Sigmoid colon (tissue), 7 donors: ENCODE data around the gene POLR3K. TPM values are rescaled to one million over a fixed set of nuclear protein-coding genes. Genes with fewer than 3 reads are reported as not detected.

Experiments used
- DNase-seq: peaks from one replicate; pipeline ENCODE4 v3.0.0-alpha.2; 2019
- H3K27ac ChIP-seq, 4 donors: fragments of 200-600 bp; sonication (generic); one replicate each; pipeline ENCODE4 v1.5.1; 2016 to 2019; ENCODE audit warnings: mild to moderate bottlenecking in 1 of 4
- H3K27me3 ChIP-seq, 3 donors: fragments of 200-600 bp; sonication (generic); one replicate each; pipeline ENCODE4 v1.5.1; 2019; ENCODE audit warnings: mild to moderate bottlenecking in 1 of 3
- H3K36me3 ChIP-seq, 4 donors: fragments of 200-600 bp; sonication (generic); one replicate each; pipeline ENCODE4 v1.5.1; 2016 to 2019
- H3K4me1 ChIP-seq, 4 donors: fragments of 200-600 bp; sonication (generic); one replicate each; pipeline ENCODE4 v1.5.1; 2017 to 2019
- H3K4me3 ChIP-seq, 4 donors: fragments of 200-600 bp; sonication (generic); one replicate each; pipeline ENCODE4 v1.5.1; 2017 to 2019; ENCODE audit warnings: mild to moderate bottlenecking in 2 of 4, moderate library complexity in 1 of 4
- H3K9me3 ChIP-seq, 4 donors: fragments of 200-600 bp in 3 of 4; sonication (generic) in 3 of 4; one replicate each; pipeline versions ENCODE4 v1.5.1 to v1.6.1; 2013 to 2019
- CTCF ChIP-seq, 4 experiments: fragments of 450-650 bp in 3 of 4; fragments of 200-600 bp in 1 of 4; IDR thresholded peaks; one replicate each; pipeline ENCODE4 v1.5.1; 2016 to 2019; ENCODE audit warnings: antibody characterized with exemption in 4 of 4, mild to moderate bottlenecking in 3 of 4, moderate library complexity in 2 of 4
- EP300 ChIP-seq, 4 donors: sonication (generic); formaldehyde crosslinking; IDR thresholded peaks; one replicate each; pipeline ENCODE4 v1.6.1; 2017; ENCODE audit warnings: antibody characterized with exemption in 4 of 4
- POLR2A ChIP-seq, 2 donors: fragments of 450-650 bp; IDR thresholded peaks; one replicate each; pipeline ENCODE4 v1.6.1; 2016; ENCODE audit warnings: antibody characterized with exemption in 2 of 2, mild to moderate bottlenecking in 2 of 2, moderate library complexity in 2 of 2
- POLR2AphosphoS5 ChIP-seq, 4 donors: sonication (generic); formaldehyde crosslinking; IDR thresholded peaks; one replicate each; pipeline ENCODE4 v1.6.1; 2017; ENCODE audit warnings: antibody characterized with exemption in 4 of 4
- WGBS, 2 donors: extraction: QIAGEN DNeasy Blood & Tissue Kit; methylation state at CpG; one replicate each; pipeline ENCODE4 v1.1.7; 2013; 5-methylcytosine and 5-hydroxymethylcytosine counted together
- intact Hi-C: fragments of 100-400 bp; cut with DNase I; formaldehyde crosslinking; loops from one replicate; pipeline ENCODE4 v1.15.1; 2023
- polyA plus RNA-seq, 3 donors: library from polyadenylated mRNA; stranded (reverse); fragments of 200-250 nt; gene quantifications; one replicate each; pipeline ENCODE4 v1.2.3, GENCODE V29; 2013
- total RNA-seq, 4 donors: library from RNA; depleted of rRNA; stranded (reverse); fragments of >200 nt; gene quantifications; one replicate each; pipeline ENCODE4 v1.1.0, GENCODE V29; 2016
- donor health status: healthy with polysubstance abuse.
- donor health status: Bipolar disorder and iron deficiency.
- donor health status: healthy.

POLR3K gene
- total and polyA plus RNA-seq, 7 donors, result 1.7 to 22.1 (median 6.4) TPM

DNA sequence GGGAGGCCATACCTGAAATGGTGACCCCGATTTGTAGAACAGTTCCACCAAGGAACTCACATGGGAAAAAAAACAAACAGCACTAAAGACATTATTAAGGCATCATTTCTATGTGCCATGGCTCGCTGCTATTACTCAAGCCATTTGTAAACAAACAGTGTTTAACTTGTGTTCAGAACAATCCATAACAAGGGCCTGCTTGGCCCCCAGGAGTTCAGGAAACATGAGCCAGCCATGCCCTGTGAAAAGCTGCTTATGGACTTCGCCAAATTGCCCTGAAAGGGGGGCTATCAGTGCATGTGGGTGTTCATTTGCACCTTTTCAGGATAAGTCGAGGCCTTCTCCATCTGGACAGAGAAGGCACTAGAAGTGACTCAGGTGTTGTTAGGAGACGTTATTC, 8.0 kb downstream of the POLR3K start:
- TF ChIP-seq POLR2AphosphoS5 (IDR thresholded peaks at IDR 0.05), result no peak
- TF ChIP-seq POLR2A (IDR thresholded peaks at IDR 0.05), result no peak
- no peak for TF ChIP-seq CTCF (IDR thresholded peaks at IDR 0.05)
- H3K36me3 ChIP-seq, result peaks cover 0 to 30% (median 4%) of the 10 kb centered on the region in 4 donors
- H3K4me1 ChIP-seq, result no peaks in the 10 kb centered on the region
- intact Hi-C loops, result no loop called here
- no peak for DNase-seq
- no peaks in the 10 kb centered on the region for H3K9me3 ChIP-seq
- no peak overlapping the region for H3K27ac ChIP-seq
- no peak overlapping the region for H3K4me3 ChIP-seq
- 90 to 92% methylated on average over 5 of the region's 5 CpGs for WGBS, 2 donors
- no peaks in the 10 kb centered on the region for H3K27me3 ChIP-seq

GRCh38 chr16:44655-45054, 8.8 kb downstream of the POLR3K start:
- Histone ChIP-seq H3K9me3 (no peaks in the 10 kb centered on the region), H3K4me3 (no peak overlapping the region), H3K27ac (no peak overlapping the region), H3K36me3 (peaks cover 0 to 30% (median 4%) of the 10 kb centered on the region in 4 donors), H3K4me1 (no peaks in the 10 kb centered on the region), H3K27me3 (no peaks in the 10 kb centered on the region)
- TF ChIP-seq CTCF (IDR thresholded peaks at IDR 0.05), result no peak
- TF ChIP-seq POLR2AphosphoS5 (IDR thresholded peaks at IDR 0.05), result no peak
- TF ChIP-seq POLR2A (IDR thresholded peaks at IDR 0.05), result no peak
- no peak for TF ChIP-seq EP300 (IDR thresholded peaks at IDR 0.05)
- WGBS, 2 donors, result 86 to 93% methylated on average over 8 of the region's 8 CpGs
- no peak for DNase-seq
- intact Hi-C loops, result no loop called here

DNA sequence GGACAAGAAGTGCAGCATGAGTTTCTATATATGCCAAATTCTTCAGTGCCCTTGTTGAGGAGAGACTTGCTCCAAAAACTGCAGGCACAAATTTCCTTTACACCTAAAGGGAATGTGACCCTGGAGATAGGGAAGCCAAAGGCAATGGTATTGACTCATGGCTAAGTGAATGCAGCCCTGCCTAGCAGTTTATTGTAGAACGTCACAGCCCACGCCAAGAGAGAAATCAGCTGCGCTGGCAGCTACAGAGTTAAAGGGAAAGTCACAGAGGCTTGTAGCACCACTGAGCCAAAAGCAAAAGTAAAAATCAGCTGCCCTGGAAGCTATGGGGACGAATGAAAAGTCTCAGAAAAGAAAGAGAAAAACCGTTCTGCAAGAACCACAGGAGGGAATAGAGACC, 10.1 kb downstream of the POLR3K start:
- no peaks in the 10 kb centered on the region for H3K9me3 ChIP-seq
- no peak overlapping the region for H3K27ac ChIP-seq
- DNase-seq, result no peak
- TF ChIP-seq CTCF (IDR thresholded peaks at IDR 0.05) (no peak), POLR2AphosphoS5 (IDR thresholded peaks at IDR 0.05) (no peak), EP300 (IDR thresholded peaks at IDR 0.05) (no peak), POLR2A (IDR thresholded peaks at IDR 0.05) (no peak)
- intact Hi-C loops, result no loop called here
- H3K4me3 ChIP-seq, result no peak overlapping the region
- no peaks in the 10 kb centered on the region for H3K27me3 ChIP-seq
- 78 to 84% methylated on average over 5 of the region's 5 CpGs for WGBS, 2 donors
- peaks cover 0 to 23% (median 4%) of the 10 kb centered on the region in 4 donors for H3K36me3 ChIP-seq
- H3K4me1 ChIP-seq, result no peaks in the 10 kb centered on the region

DNA sequence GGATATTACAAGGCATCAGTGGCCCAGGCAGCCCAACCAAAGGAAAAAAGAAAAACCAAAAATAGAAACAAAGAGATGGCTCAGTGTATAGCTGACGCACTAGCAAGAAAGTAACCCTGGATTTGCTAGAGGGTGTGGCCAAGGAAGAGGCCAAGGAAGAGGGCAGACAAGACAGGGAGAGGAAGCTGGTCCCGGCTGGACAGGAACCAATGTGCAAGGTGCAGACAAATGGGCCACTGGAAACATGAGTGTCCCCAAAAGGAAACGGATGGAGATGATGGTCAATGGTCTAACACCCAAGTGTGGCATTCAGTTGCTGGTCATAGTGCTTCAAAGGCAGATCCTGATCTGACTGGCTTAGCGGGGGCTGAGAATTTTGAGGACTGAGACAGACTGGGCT, 10.7 kb downstream of the POLR3K start:
- intact Hi-C loops, result no loop called here
- DNase-seq, result no peak
- Histone ChIP-seq H3K4me1 (no peaks in the 10 kb centered on the region), H3K36me3 (peaks cover 0 to 23% (median 4%) of the 10 kb centered on the region in 4 donors), H3K27me3 (no peaks in the 10 kb centered on the region), H3K9me3 (no peaks in the 10 kb centered on the region), H3K4me3 (no peak overlapping the region), H3K27ac (no peak overlapping the region)
- TF ChIP-seq POLR2A (IDR thresholded peaks at IDR 0.05) (no peak), EP300 (IDR thresholded peaks at IDR 0.05) (no peak), POLR2AphosphoS5 (IDR thresholded peaks at IDR 0.05) (no peak), CTCF (IDR thresholded peaks at IDR 0.05) (no peak)
- 91 to 93% methylated on average over 4 of the region's 4 CpGs for WGBS, 2 donors

DNA sequence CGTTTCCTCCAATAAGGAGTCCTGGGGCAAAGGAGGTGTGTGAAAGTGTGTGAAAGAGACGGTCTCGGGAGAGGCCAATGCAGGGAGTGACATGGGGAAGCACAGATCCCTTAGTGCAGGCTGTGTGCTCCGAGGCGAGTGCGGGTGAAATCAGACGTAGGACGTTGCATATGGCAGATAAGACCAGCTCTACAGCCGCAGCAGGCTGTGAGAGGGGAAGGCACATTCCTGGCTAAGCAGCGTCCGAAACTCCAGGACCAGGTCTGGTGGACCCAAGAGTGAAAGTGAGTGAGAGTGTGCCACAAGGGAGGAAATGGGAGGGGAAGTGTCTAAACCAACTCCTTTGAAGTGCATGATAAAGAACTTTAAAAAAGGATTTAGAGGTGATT, 11.3 kb downstream of the POLR3K start:
- WGBS, 2 donors, result 90 to 94% methylated on average over 11 of the region's 11 CpGs
- no peak overlapping the region for H3K4me3 ChIP-seq
- TF ChIP-seq POLR2AphosphoS5 (IDR thresholded peaks at IDR 0.05) (no peak), POLR2A (IDR thresholded peaks at IDR 0.05) (no peak), CTCF (IDR thresholded peaks at IDR 0.05) (no peak), EP300 (IDR thresholded peaks at IDR 0.05) (no peak)
- no peaks in the 10 kb centered on the region for H3K4me1 ChIP-seq
- DNase-seq, result no peak
- H3K9me3 ChIP-seq, result no peaks in the 10 kb centered on the region
- no peaks in the 10 kb centered on the region for H3K27me3 ChIP-seq
- H3K36me3 ChIP-seq, result peaks cover 0 to 20% (median 2%) of the 10 kb centered on the region in 4 donors
- no peak overlapping the region for H3K27ac ChIP-seq
- intact Hi-C loops, result no loop called here
